ENCODE results near the gene RGL1. TPM values are rescaled to one million over a fixed set of nuclear protein-coding genes. Genes with fewer than 3 reads are reported as not detected.

RGL1 gene
- polyA plus RNA-seq, 1 donor: 45.2 TPM

GRCh38 chr1:183862967-183863366 lies 58.0 kb downstream of the RGL1 start:
- Histone ChIP-seq H3K27ac (ENCODE audit: low read length) (no peak overlapping the region), H3K4me1 (ENCODE audit: control insufficient read depth, insufficient read depth, low read length) (peaks cover 25% of the 10 kb centered on the region)
- WGBS (ENCODE audit: insufficient coverage, low lambda C conversion rate): 100% methylated on average over 2 of the region's 4 CpGs

GRCh38 chr1:183863852-183864251 lies 58.9 kb downstream of the RGL1 start:
- Histone ChIP-seq H3K27me3 (ENCODE audit: control insufficient read depth, insufficient read depth, low read length) (no peaks in the 10 kb centered on the region), H3K4me3 (ENCODE audit: low read length) (no peak overlapping the region), H3K9me3 (ENCODE audit: control insufficient read depth, low read depth, low read length) (no peaks in the 10 kb centered on the region), H3K27ac (ENCODE audit: low read length) (no peak overlapping the region), H3K4me1 (ENCODE audit: control insufficient read depth, insufficient read depth, low read length) (peaks cover 19% of the 10 kb centered on the region), H3K36me3 (ENCODE audit: control insufficient read depth, insufficient read depth, low read length) (peaks cover 19% of the 10 kb centered on the region)
- DNase-seq: no peak

More at GRCh38 chr1:183862967-183863366, 58.0 kb downstream of the RGL1 start:
- no peak for DNase-seq
- Histone ChIP-seq H3K4me3 (ENCODE audit: low read length) (no peak overlapping the region), H3K27me3 (ENCODE audit: control insufficient read depth, insufficient read depth, low read length) (no peaks in the 10 kb centered on the region), H3K9me3 (ENCODE audit: control insufficient read depth, low read depth, low read length) (no peaks in the 10 kb centered on the region), H3K36me3 (ENCODE audit: control insufficient read depth, insufficient read depth, low read length) (peaks cover 19% of the 10 kb centered on the region)

GRCh38 chr1:183864611-183865010 lies 59.7 kb downstream of the RGL1 start:
- WGBS (ENCODE audit: insufficient coverage, low lambda C conversion rate): 100% methylated on average over 1 of the region's 3 CpGs
- H3K36me3 ChIP-seq (ENCODE audit: control insufficient read depth, insufficient read depth, low read length): peaks cover 19% of the 10 kb centered on the region

GRCh38 chr1:183869230-183869629 lies 64.3 kb downstream of the RGL1 start:
- peaks cover 13% of the 10 kb centered on the region for H3K36me3 ChIP-seq (ENCODE audit: control insufficient read depth, insufficient read depth, low read length)
- 97% methylated on average over 3 of the region's 3 CpGs for WGBS (ENCODE audit: insufficient coverage, low lambda C conversion rate)
- no peaks in the 10 kb centered on the region for H3K9me3 ChIP-seq (ENCODE audit: control insufficient read depth, low read depth, low read length)
- H3K27me3 ChIP-seq (ENCODE audit: control insufficient read depth, insufficient read depth, low read length): no peaks in the 10 kb centered on the region
- DNase-seq: no peak
- no peak overlapping the region for H3K4me3 ChIP-seq (ENCODE audit: low read length)
- peaks cover 3% of the 10 kb centered on the region for H3K4me1 ChIP-seq (ENCODE audit: control insufficient read depth, insufficient read depth, low read length)
- H3K27ac ChIP-seq (ENCODE audit: low read length): no peak overlapping the region

More at GRCh38 chr1:183864611-183865010, 59.7 kb downstream of the RGL1 start:
- no peak for DNase-seq
- H3K4me3 ChIP-seq (ENCODE audit: low read length): no peak overlapping the region
- H3K27me3 ChIP-seq (ENCODE audit: control insufficient read depth, insufficient read depth, low read length): no peaks in the 10 kb centered on the region
- H3K4me1 ChIP-seq (ENCODE audit: control insufficient read depth, insufficient read depth, low read length): peaks cover 13% of the 10 kb centered on the region
- no peaks in the 10 kb centered on the region for H3K9me3 ChIP-seq (ENCODE audit: control insufficient read depth, low read depth, low read length)
- H3K27ac ChIP-seq (ENCODE audit: low read length): no peak overlapping the region

DNA sequence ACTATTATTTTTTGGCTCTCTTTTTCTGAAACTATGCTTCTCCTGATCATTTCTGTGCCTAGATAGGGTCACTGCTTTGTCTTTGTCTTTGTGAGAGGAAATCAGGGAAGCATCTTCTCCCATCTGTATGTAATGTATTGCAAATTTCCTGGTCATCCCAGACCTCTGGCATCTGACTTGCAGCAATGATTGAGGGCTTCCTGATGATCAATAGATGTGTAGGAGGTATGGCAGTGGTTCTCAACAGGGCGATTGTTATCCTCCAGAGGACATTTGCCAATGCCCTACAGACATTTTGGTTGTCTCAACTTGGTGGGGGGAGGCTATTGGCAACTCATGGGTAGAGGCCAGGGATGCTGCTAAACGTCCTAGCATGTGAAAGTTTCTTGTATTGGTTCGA lies 64.7 kb downstream of the RGL1 start:
- H3K27me3 ChIP-seq (ENCODE audit: control insufficient read depth, insufficient read depth, low read length): no peaks in the 10 kb centered on the region
- H3K9me3 ChIP-seq (ENCODE audit: control insufficient read depth, low read depth, low read length): no peaks in the 10 kb centered on the region
- H3K27ac ChIP-seq (ENCODE audit: low read length): no peak overlapping the region
- peaks cover under 1% of the 10 kb centered on the region for H3K4me1 ChIP-seq (ENCODE audit: control insufficient read depth, insufficient read depth, low read length)
- DNase-seq: no peak
- peaks cover 14% of the 10 kb centered on the region for H3K36me3 ChIP-seq (ENCODE audit: control insufficient read depth, insufficient read depth, low read length)
- WGBS (ENCODE audit: insufficient coverage, low lambda C conversion rate): no CpG with 5 or more reads among the region's 3 CpGs
- H3K4me3 ChIP-seq (ENCODE audit: low read length): no peak overlapping the region

DNA sequence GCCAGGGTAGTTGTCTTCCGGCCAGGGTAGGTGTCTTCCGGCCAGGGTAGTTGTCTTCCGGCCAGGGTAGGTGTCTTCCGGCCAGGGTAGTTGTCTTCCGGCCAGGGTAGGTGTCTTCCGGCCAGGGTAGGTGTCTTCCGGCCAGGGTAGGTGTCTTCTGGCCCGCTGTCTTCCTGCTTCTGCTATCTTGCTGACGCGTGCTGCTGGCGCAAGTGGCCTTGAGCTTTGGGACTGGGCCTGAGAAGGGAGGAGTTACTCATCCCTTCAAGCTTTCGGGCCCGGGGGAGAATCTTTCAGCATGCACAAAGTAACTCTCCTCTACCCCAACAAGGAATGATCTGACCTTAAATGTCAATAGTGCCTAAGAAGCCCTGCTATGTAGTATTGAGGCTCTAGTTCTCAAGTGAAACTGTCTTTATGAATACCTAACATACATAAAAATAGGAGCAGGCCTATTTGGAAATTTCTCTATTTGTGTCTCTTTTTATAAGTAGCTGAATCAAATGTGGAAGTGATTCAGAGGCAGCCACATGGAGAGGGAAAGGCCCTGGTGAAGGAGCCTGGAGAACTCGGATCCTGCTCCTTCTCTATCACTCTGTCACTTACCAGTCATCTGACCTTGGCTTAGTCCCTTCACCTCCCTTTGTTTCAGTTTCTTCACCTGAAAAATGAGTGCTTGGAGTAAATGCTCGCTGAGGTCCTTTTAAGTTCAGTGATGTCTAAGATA lies 65.6 kb downstream of the RGL1 start:
- H3K4me1 ChIP-seq (ENCODE audit: control insufficient read depth, insufficient read depth, low read length): no peaks in the 10 kb centered on the region
- no peak for DNase-seq

DNA sequence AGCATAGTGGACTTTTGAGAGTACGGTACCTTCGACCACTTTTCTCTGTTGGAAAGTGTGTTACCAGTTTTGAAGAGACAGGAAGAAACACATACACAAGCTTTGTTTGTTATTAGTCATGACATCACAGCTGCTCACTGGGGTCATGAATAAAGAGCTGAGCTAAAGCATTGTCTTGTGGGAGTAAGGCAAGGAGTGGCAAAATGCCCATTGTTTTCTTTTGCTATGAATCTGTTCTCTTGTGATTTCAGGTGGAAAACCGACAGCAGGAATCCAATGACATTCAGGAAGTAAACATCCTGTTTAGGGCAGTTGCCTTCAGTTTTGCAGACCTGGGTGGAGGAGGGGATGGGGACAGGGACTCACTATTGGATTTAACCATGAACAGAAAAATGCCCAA lies 66.2 kb downstream of the RGL1 start:
- Histone ChIP-seq H3K4me1 (ENCODE audit: control insufficient read depth, insufficient read depth, low read length) (no peaks in the 10 kb centered on the region), H3K9me3 (ENCODE audit: control insufficient read depth, low read depth, low read length) (no peaks in the 10 kb centered on the region), H3K4me3 (ENCODE audit: low read length) (no peak overlapping the region), H3K27me3 (ENCODE audit: control insufficient read depth, insufficient read depth, low read length) (no peaks in the 10 kb centered on the region), H3K36me3 (ENCODE audit: control insufficient read depth, insufficient read depth, low read length) (peaks cover 11% of the 10 kb centered on the region), H3K27ac (ENCODE audit: low read length) (peak overlapping the region; percentile 31)
- no CpG with 5 or more reads among the region's 3 CpGs for WGBS (ENCODE audit: insufficient coverage, low lambda C conversion rate)
- peak in 1 of 2 donors; percentile 22 for DNase-seq

More for the DNA sequence above, 65.6 kb downstream of the RGL1 start:
- peak overlapping the region; percentile 31 for H3K27ac ChIP-seq (ENCODE audit: low read length)
- H3K9me3 ChIP-seq (ENCODE audit: control insufficient read depth, low read depth, low read length): no peaks in the 10 kb centered on the region
- no peak overlapping the region for H3K4me3 ChIP-seq (ENCODE audit: low read length)
- 80% methylated on average over 1 of the region's 15 CpGs for whole genome bisulfite sequencing (ENCODE audit: insufficient coverage, low lambda C conversion rate)
- H3K36me3 ChIP-seq (ENCODE audit: control insufficient read depth, insufficient read depth, low read length): peaks cover 16% of the 10 kb centered on the region
- H3K27me3 ChIP-seq (ENCODE audit: control insufficient read depth, insufficient read depth, low read length): no peaks in the 10 kb centered on the region

DNA sequence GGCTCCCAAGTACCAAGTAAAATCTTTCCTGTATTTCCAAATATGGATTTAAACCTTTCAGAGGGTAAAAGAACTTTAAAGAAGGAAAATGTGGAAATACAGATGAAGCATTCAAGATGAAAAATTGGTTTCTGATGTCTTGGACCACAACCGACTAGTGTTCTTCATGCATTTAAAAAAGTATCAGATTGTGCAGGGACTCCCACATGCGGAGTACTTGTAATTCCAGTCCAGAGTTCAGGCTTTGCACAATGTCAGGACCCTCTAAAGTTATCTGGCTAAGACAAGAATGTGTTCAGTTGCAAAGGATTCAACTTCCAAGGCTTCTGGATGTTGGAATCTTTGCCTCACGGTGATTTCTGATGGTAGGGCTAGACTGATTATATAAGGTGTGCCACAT lies 66.7 kb downstream of the RGL1 start:
- Histone ChIP-seq H3K36me3 (ENCODE audit: control insufficient read depth, insufficient read depth, low read length) (peaks cover 7% of the 10 kb centered on the region), H3K4me1 (ENCODE audit: control insufficient read depth, insufficient read depth, low read length) (no peaks in the 10 kb centered on the region), H3K9me3 (ENCODE audit: control insufficient read depth, low read depth, low read length) (no peaks in the 10 kb centered on the region), H3K27me3 (ENCODE audit: control insufficient read depth, insufficient read depth, low read length) (no peaks in the 10 kb centered on the region), H3K27ac (ENCODE audit: low read length) (no peak overlapping the region), H3K4me3 (ENCODE audit: low read length) (no peak overlapping the region)
- WGBS (ENCODE audit: insufficient coverage, low lambda C conversion rate): no CpG with 5 or more reads among the region's 3 CpGs
- no peak for DNase-seq

- Histone ChIP-seq H3K27ac (ENCODE audit: low read length) (no peak overlapping the region), H3K36me3 (ENCODE audit: control insufficient read depth, insufficient read depth, low read length) (peaks cover 4% of the 10 kb centered on the region), H3K27me3 (ENCODE audit: control insufficient read depth, insufficient read depth, low read length) (no peaks in the 10 kb centered on the region), H3K9me3 (ENCODE audit: control insufficient read depth, low read depth, low read length) (no peaks in the 10 kb centered on the region), H3K4me3 (ENCODE audit: low read length) (no peak overlapping the region), H3K4me1 (ENCODE audit: control insufficient read depth, insufficient read depth, low read length) (peaks cover 3% of the 10 kb centered on the region)
- DNase-seq: no peak
- whole genome bisulfite sequencing (ENCODE audit: insufficient coverage, low lambda C conversion rate): 39% methylated on average over 3 of the region's 3 CpGs
Observed at GRCh38 chr1:183872403-183872802, 67.5 kb downstream of the RGL1 start.

GRCh38 chr1:183873642-183874041 lies 68.7 kb downstream of the RGL1 start:
- DNase-seq: no peak
- Histone ChIP-seq H3K4me3 (ENCODE audit: low read length) (no peak overlapping the region), H3K9me3 (ENCODE audit: control insufficient read depth, low read depth, low read length) (no peaks in the 10 kb centered on the region), H3K4me1 (ENCODE audit: control insufficient read depth, insufficient read depth, low read length) (peaks cover 3% of the 10 kb centered on the region), H3K36me3 (ENCODE audit: control insufficient read depth, insufficient read depth, low read length) (peaks cover 7% of the 10 kb centered on the region), H3K27ac (ENCODE audit: low read length) (no peak overlapping the region), H3K27me3 (ENCODE audit: control insufficient read depth, insufficient read depth, low read length) (no peaks in the 10 kb centered on the region)
- WGBS (ENCODE audit: insufficient coverage, low lambda C conversion rate): no CpG with 5 or more reads among the region's 3 CpGs

DNA sequence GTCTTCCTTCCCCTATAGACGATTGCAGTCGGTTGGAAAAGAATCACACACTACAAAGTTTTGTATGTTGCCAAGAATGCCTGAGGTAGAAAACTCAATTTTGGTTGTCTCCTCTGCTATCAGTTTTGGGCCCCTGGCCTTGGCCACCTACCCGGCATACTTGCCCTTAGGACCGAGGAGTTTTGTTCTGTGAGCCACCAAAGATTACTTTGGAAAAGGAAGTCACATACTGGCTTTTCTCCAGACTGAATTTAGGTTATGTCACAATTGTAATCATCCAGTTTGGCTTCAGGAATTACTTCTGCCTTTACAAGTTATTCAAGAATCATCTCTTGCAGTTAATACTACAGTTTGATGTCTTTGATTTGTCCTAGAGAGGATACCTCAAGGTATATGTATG lies 71.4 kb downstream of the RGL1 start:
- Histone ChIP-seq H3K4me3 (ENCODE audit: low read length) (no peak overlapping the region), H3K27me3 (ENCODE audit: control insufficient read depth, insufficient read depth, low read length) (no peaks in the 10 kb centered on the region), H3K9me3 (ENCODE audit: control insufficient read depth, low read depth, low read length) (no peaks in the 10 kb centered on the region), H3K27ac (ENCODE audit: low read length) (no peak overlapping the region), H3K4me1 (ENCODE audit: control insufficient read depth, insufficient read depth, low read length) (peaks cover 14% of the 10 kb centered on the region), H3K36me3 (ENCODE audit: control insufficient read depth, insufficient read depth, low read length) (peaks cover 11% of the 10 kb centered on the region)
- WGBS (ENCODE audit: insufficient coverage, low lambda C conversion rate): no CpG with 5 or more reads among the region's 4 CpGs
- no peak for DNase-seq

All from large intestine (tissue), 3 donors.